Measurements from ENCODE around the gene UCN2.

Gene UCN2

DNA sequence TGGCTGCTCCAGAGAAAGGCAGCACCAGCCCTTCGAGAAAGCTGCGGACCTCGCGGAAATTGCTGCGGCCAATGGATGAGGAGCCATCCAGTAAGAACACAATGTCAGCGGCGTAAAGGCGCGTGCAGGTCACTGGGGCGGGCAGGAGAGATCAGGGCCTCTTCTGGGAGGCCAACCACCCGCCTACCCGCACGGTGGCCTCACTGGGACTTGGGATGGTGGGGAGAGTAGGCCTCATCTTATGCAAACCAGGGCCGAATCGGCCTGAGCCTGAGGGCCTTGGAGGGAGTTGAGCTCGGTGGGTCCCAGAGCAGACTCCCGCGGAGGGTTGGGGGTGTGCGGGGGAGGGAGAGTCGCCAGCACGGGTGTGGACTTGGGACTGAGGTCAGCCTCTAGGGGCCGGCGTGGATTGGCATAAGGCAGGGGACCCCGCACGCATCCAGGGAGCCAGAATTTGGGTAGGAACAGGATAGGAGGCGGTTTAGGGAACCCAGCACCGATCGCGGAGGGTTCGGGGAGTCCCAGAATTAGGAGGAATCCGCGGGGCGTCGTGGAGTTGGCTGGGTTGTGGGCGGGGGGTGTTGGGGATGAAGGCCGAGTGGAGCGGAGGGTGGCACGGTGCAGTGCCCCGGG, 31.0 kb upstream of the UCN2 start:
- H3K36me3 ChIP-seq (ENCODE audit: insufficient read depth, low read length), result no peaks in the 10 kb centered on the region
- H3K27ac ChIP-seq, result no peak overlapping the region
- DNase-seq (ENCODE audit: low read depth, low spot score), result no peak
- H3K9me3 ChIP-seq (ENCODE audit: low read depth, low read length), result no peaks in the 10 kb centered on the region
- H3K4me3 ChIP-seq, result peak overlapping the region; percentile 49
- H3K9ac ChIP-seq (ENCODE audit: insufficient read length), result no peak overlapping the region
- TF ChIP-seq EZH2 (IDR thresholded peaks at IDR 0.05) (no peak), FOXP2 (optimal IDR thresholded peaks at IDR 0.05; ENCODE audit: control extremely low read depth, extremely low read length, insufficient read depth) (no peak), POLR2AphosphoS5 (IDR thresholded peaks at IDR 0.05; ENCODE audit: borderline replicate concordance, low read depth, low read length) (no peak)

DNA sequence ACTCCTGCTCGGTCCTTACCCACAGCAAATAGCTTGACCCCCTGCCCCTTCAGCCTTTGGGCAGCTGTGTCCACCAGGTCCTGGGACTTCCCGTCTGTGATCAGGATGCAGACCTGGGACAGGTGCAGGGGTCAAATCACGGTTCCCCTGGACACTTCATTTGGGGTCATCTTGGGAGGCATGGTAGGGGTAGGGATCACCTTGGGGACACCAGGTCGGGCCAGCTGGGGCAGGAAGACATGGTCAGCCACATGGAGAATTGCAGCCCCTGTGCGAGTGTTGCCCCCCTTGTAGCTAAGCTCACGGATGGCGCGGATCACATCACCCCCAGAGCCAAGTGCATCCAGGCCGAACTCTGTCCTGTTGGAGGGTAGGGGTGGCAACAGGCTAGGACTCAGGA, 29.8 kb upstream of the UCN2 start:
- DNase-seq (ENCODE audit: low read depth, low spot score), result no peak
- Histone ChIP-seq H3K9me3 (ENCODE audit: low read depth, low read length) (no peaks in the 10 kb centered on the region), H3K27ac (no peak overlapping the region), H3K4me3 (no peak overlapping the region), H3K36me3 (ENCODE audit: insufficient read depth, low read length) (no peaks in the 10 kb centered on the region), H3K9ac (ENCODE audit: insufficient read length) (no peak overlapping the region)
- TF ChIP-seq POLR2AphosphoS5 (IDR thresholded peaks at IDR 0.05; ENCODE audit: borderline replicate concordance, low read depth, low read length) (no peak), FOXP2 (optimal IDR thresholded peaks at IDR 0.05; ENCODE audit: control extremely low read depth, extremely low read length, insufficient read depth) (no peak), EZH2 (IDR thresholded peaks at IDR 0.05) (no peak)

DNA sequence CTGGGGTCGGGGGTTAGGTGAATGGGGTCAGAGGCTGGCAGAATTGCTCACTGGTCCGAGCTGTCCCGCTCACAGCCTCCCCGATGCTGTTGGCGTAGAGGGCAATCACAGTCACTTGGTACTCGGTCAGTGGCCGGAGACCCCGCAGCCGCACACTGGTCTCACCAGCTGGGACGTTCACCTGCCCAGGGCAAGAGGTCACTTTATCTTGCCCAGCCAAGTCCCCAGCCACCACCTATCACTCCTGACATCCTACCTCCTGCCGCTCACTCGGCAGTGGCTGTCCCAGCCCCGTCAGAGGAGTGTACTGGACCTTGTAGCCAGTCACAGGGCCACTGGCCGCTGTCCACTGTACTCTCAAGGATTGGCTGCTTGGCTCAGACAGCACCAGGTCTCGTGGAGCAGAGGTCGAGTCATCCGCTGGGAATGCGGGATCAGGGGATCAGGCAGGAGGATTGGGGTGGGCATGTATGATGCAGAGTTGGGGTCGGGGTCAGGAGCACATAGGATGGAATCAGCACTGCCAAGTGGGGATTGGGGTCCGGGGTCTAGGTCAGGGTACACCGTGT, 29.0 kb upstream of the UCN2 start:
- Histone ChIP-seq H3K27ac (no peak overlapping the region), H3K9ac (ENCODE audit: insufficient read length) (no peak overlapping the region), H3K9me3 (ENCODE audit: low read depth, low read length) (no peaks in the 10 kb centered on the region), H3K4me3 (no peak overlapping the region), H3K36me3 (ENCODE audit: insufficient read depth, low read length) (no peaks in the 10 kb centered on the region)
- DNase-seq (ENCODE audit: low read depth, low spot score), result no peak
- TF ChIP-seq POLR2AphosphoS5 (IDR thresholded peaks at IDR 0.05; ENCODE audit: borderline replicate concordance, low read depth, low read length) (no peak), FOXP2 (optimal IDR thresholded peaks at IDR 0.05; ENCODE audit: control extremely low read depth, extremely low read length, insufficient read depth) (no peak), EZH2 (IDR thresholded peaks at IDR 0.05) (no peak)

DNA sequence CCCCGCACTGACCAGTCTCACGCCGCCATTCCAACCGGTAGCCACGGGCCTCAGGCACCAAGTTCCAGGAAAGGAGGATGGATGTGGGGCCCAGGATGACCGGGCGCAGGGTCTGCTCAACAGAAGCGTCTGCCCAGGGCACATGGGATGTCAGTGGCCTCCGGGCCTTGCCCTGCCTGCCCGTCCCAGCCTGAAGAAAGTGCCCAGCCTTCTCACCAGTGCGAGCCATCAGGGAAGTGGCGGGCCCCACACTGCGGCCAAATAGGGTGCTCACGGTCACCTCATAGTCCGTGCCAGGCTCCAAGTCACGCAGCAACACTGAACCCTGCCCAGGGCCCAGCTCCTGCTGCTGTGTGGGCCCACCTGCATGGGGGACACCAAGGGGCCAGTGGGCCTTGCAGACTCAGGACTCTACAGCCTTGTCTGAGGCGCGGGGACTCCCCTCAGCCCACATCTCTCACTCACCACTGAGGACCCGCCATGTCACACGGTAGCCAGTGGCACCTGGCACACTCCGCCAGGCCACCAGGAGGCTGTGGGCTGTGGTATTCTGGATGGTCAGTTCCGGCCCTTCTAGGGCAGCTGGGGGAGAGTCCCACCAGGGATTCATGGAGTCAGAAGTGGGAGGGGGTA, 28.4 kb upstream of the UCN2 start:
- H3K36me3 ChIP-seq (ENCODE audit: insufficient read depth, low read length), result no peaks in the 10 kb centered on the region

DNA sequence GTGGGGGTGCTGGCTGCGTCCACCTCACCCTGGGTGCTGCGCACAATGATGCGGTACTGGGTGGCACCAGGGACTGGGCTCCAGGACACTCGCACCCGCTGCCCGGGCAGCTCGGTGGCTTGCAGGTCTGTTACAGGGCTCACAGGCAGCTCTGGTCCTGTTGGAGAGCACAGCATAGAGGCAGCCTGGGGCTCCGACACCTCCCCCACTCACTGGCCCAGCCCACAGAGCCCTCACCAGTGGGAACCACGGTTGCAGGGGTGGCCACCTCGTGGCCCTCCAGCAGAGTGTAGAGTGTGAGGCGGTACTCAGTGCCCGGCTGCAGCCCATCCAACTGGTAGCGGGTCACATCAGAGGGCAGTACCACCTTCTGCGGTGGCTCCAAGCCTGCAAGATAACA, 27.9 kb upstream of the UCN2 start:
- Histone ChIP-seq H3K4me3 (no peak overlapping the region), H3K36me3 (ENCODE audit: insufficient read depth, low read length) (no peaks in the 10 kb centered on the region)

More for the DNA sequence above, 28.4 kb upstream of the UCN2 start:
- Histone ChIP-seq H3K9ac (ENCODE audit: insufficient read length) (no peak overlapping the region), H3K27ac (no peak overlapping the region), H3K4me3 (no peak overlapping the region), H3K9me3 (ENCODE audit: low read depth, low read length) (no peaks in the 10 kb centered on the region)
- TF ChIP-seq POLR2AphosphoS5 (IDR thresholded peaks at IDR 0.05; ENCODE audit: borderline replicate concordance, low read depth, low read length) (no peak), EZH2 (IDR thresholded peaks at IDR 0.05) (no peak), FOXP2 (optimal IDR thresholded peaks at IDR 0.05; ENCODE audit: control extremely low read depth, extremely low read length, insufficient read depth) (no peak)
- no peak for DNase-seq (ENCODE audit: low read depth, low spot score)

DNA sequence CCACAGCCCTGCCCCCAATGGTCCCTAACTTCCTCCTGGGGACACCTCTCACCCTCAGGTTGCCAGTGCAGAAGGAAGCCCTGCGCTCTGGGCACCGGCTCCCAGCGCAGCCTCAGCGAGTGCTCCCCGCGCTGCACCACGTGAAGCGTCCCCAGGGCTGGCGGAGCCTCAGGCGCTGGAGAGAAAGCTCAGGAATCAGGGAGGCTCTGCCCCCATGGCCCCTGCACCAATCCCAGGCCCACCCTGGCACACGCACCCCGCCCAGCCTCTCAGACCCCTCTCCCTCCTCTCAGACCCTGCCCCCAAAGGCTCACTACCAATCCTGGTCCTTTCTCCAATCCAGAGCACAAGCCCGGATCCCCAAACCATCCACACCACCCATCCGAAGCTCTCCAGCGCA, 24.6 kb upstream of the UCN2 start:
- Histone ChIP-seq H3K27ac (no peak overlapping the region), H3K9me3 (ENCODE audit: low read depth, low read length) (no peaks in the 10 kb centered on the region), H3K9ac (ENCODE audit: insufficient read length) (no peak overlapping the region), H3K4me3 (no peak overlapping the region), H3K36me3 (ENCODE audit: insufficient read depth, low read length) (no peaks in the 10 kb centered on the region)
- TF ChIP-seq POLR2AphosphoS5 (IDR thresholded peaks at IDR 0.05; ENCODE audit: borderline replicate concordance, low read depth, low read length) (no peak), FOXP2 (optimal IDR thresholded peaks at IDR 0.05; ENCODE audit: control extremely low read depth, extremely low read length, insufficient read depth) (no peak), EZH2 (IDR thresholded peaks at IDR 0.05) (no peak)
- no peak for DNase-seq (ENCODE audit: low read depth, low spot score)

More for the DNA sequence above, 27.9 kb upstream of the UCN2 start:
- no peaks in the 10 kb centered on the region for H3K9me3 ChIP-seq (ENCODE audit: low read depth, low read length)
- TF ChIP-seq EZH2 (IDR thresholded peaks at IDR 0.05) (no peak), FOXP2 (optimal IDR thresholded peaks at IDR 0.05; ENCODE audit: control extremely low read depth, extremely low read length, insufficient read depth) (no peak), POLR2AphosphoS5 (IDR thresholded peaks at IDR 0.05; ENCODE audit: borderline replicate concordance, low read depth, low read length) (no peak)
- H3K9ac ChIP-seq (ENCODE audit: insufficient read length), result no peak overlapping the region
- no peak for DNase-seq (ENCODE audit: low read depth, low spot score)
- no peak overlapping the region for H3K27ac ChIP-seq

DNA sequence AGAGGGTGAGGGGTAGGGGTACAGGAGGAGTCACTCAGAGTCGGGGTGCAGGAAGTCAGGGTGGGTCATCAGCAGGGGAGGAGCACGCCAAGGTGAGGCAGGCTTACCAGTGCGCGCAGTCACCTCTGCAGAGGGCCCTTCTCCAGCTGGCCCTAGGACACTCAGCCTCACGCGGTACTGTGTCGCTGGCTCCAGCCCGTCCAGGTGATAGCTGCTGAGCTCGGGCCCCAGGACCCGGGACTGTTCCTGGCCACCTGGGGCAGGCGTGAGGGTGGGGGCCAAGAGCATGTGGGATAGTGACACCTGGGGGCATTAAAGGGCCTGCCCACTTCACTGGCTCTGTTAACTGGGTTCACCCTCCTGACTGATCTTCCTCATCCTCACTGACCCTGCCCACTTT, 24.1 kb upstream of the UCN2 start:
- Histone ChIP-seq H3K4me3 (no peak overlapping the region), H3K27ac (no peak overlapping the region), H3K36me3 (ENCODE audit: insufficient read depth, low read length) (no peaks in the 10 kb centered on the region), H3K9me3 (ENCODE audit: low read depth, low read length) (no peaks in the 10 kb centered on the region), H3K9ac (ENCODE audit: insufficient read length) (no peak overlapping the region)
- no peak for DNase-seq (ENCODE audit: low read depth, low spot score)
- TF ChIP-seq FOXP2 (optimal IDR thresholded peaks at IDR 0.05; ENCODE audit: control extremely low read depth, extremely low read length, insufficient read depth) (no peak), POLR2AphosphoS5 (IDR thresholded peaks at IDR 0.05; ENCODE audit: borderline replicate concordance, low read depth, low read length) (no peak), EZH2 (IDR thresholded peaks at IDR 0.05) (no peak)

DNA sequence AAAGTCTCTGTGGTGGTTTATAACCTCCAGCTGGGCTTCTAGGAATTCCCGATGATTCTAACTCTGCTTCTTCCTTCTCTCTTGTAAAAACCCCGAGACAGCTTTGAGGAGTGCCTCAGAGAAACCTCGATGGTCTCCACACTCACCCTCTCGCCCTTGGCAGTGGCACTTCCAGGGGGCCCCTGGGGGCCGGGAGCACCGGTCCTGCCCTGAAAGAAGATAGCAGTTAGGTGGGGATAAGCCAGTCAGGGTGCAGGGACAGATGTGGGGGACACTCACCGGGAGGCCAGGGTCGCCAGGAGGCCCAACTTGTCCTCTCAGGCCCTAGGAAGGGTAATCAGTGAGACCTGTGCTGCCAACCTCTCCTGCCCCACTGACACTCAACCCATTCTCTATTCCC, 21.8 kb upstream of the UCN2 start:
- Histone ChIP-seq H3K9me3 (ENCODE audit: low read depth, low read length) (no peaks in the 10 kb centered on the region), H3K36me3 (ENCODE audit: insufficient read depth, low read length) (no peaks in the 10 kb centered on the region), H3K27ac (no peak overlapping the region), H3K9ac (ENCODE audit: insufficient read length) (no peak overlapping the region), H3K4me3 (no peak overlapping the region)
- no peak for DNase-seq (ENCODE audit: low read depth, low spot score)
- no peak for TF ChIP-seq EZH2 (IDR thresholded peaks at IDR 0.05)
- TF ChIP-seq POLR2AphosphoS5 (IDR thresholded peaks at IDR 0.05; ENCODE audit: borderline replicate concordance, low read depth, low read length), result no peak
- no peak for TF ChIP-seq FOXP2 (optimal IDR thresholded peaks at IDR 0.05; ENCODE audit: control extremely low read depth, extremely low read length, insufficient read depth)

All from SK-N-MC (cell line).